ENCODE data around the gene SAMD13. TPM values are rescaled to one million over a fixed set of nuclear protein-coding genes. Genes with fewer than 3 reads are reported as not detected.

The SAMD13 gene
- total RNA-seq, 1 experiment from 2014 or later, result 2.2 TPM

- no peaks in the 10 kb centered on the region for H3K36me3 ChIP-seq (ENCODE audit: control insufficient read depth, insufficient read depth, low read length)
- DNase-seq (ENCODE audit: low read depth, low spot score), result no peak
- POLR2A ChIA-PET, result no interaction called here
- TF ChIP-seq TCF7L2 (IDR thresholded peaks at IDR 0.05; ENCODE audit: low read depth, low read length), result no peak
- no peak for TF ChIP-seq POLR2AphosphoS5 (IDR thresholded peaks at IDR 0.05; ENCODE audit: low read depth, low read length)
- no peak for TF ChIP-seq REST (IDR thresholded peaks at IDR 0.05; ENCODE audit: insufficient read depth in 1 of 2, low read depth in 2 of 2, low read length in 1 of 2)
- TF ChIP-seq, protein P1, sequence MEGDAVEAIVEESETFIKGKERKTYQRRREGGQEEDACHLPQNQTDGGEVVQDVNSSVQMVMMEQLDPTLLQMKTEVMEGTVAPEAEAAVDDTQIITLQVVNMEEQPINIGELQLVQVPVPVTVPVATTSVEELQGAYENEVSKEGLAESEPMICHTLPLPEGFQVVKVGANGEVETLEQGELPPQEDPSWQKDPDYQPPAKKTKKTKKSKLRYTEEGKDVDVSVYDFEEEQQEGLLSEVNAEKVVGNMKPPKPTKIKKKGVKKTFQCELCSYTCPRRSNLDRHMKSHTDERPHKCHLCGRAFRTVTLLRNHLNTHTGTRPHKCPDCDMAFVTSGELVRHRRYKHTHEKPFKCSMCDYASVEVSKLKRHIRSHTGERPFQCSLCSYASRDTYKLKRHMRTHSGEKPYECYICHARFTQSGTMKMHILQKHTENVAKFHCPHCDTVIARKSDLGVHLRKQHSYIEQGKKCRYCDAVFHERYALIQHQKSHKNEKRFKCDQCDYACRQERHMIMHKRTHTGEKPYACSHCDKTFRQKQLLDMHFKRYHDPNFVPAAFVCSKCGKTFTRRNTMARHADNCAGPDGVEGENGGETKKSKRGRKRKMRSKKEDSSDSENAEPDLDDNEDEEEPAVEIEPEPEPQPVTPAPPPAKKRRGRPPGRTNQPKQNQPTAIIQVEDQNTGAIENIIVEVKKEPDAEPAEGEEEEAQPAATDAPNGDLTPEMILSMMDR (IDR thresholded peaks at IDR 0.05), result no peak
- ATAC-seq, result no peak
- H3K9me3 ChIP-seq (ENCODE audit: control insufficient read depth, insufficient read depth, low read depth, low read length), result no peaks in the 10 kb centered on the region
- in situ Hi-C loops (cut with HindIII; ENCODE audit: low pct_unique_long_range_greater_than_20kb, low sequenced_read_pairs) (no loop called here), intact Hi-C loops (cut with micrococcal nuclease; ENCODE audit: unreplicated experiment) (no loop called here)
- no TSS peak for BruUV-seq (replicated peaks)
- H3K27me3 ChIP-seq (ENCODE audit: control insufficient read depth, insufficient read depth, low read length), result no peaks in the 10 kb centered on the region
- no peaks in the 10 kb centered on the region for H3K4me1 ChIP-seq (ENCODE audit: control insufficient read depth, insufficient read depth, low read length)
- no peak overlapping the region for H3K4me3 ChIP-seq (ENCODE audit: low read depth in 2 of 2, low read length in 2 of 2)
- CTCF ChIA-PET, result no interaction called here
- no peak overlapping the region for H3K27ac ChIP-seq (ENCODE audit: low read length)
These were observed 72.1 kb downstream of the SAMD13 start for GRCh38 chr1:84373436-84374141.

DNA sequence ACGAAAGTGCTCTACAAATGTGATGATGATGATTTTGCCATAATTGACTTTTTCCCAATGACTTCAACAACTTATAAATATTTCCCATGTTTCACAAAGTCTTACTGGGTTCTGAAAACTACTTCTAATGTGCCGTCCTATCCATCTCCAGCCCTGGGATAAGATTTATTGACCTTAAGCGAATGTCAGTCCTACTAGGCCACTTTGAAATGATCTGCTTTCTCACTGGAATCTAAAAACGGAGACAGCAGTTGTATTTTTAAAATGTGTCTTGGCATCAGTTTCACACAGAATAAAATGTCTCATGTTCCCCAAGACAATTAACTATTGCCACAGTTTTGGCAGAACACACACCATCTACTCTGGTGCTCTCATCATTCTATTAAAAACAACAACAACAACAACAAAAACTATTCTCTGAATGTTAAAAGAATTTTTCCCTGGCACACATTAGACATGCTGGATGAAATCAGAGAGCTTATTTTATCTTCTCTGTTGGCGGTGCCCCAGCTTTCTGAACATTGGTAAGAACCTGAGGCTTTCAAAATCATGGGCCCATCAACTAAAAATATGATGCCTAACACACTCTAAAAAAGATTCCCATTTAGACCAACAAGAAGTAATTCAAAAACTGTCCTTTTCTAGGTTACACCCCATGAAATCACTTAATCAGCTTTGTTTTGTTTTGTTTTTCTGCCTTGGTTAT is 73.6 kb downstream of the SAMD13 start:
- intact Hi-C loops (cut with micrococcal nuclease; ENCODE audit: unreplicated experiment), result no loop called here
- no peak overlapping the region for H3K27ac ChIP-seq (ENCODE audit: low read length)
- CTCF ChIA-PET, result no interaction called here

More for the DNA sequence above, 73.6 kb downstream of the SAMD13 start:
- H3K4me3 ChIP-seq (ENCODE audit: low read depth in 2 of 2, low read length in 2 of 2), result no peak overlapping the region
- POLR2A ChIA-PET, result no interaction called here
- BruUV-seq (replicated peaks), result no TSS peak
- in situ Hi-C loops (cut with HindIII; ENCODE audit: low pct_unique_long_range_greater_than_20kb, low sequenced_read_pairs), result no loop called here
- no peaks in the 10 kb centered on the region for H3K27me3 ChIP-seq (ENCODE audit: control insufficient read depth, insufficient read depth, low read length)
- no peak for ATAC-seq
- TF ChIP-seq TCF7L2 (IDR thresholded peaks at IDR 0.05; ENCODE audit: low read depth, low read length) (no peak), REST (IDR thresholded peaks at IDR 0.05; ENCODE audit: insufficient read depth in 1 of 2, low read depth in 2 of 2, low read length in 1 of 2) (no peak)
- TF ChIP-seq, protein P1 (IDR thresholded peaks at IDR 0.05), result no peak
- no peaks in the 10 kb centered on the region for H3K9me3 ChIP-seq (ENCODE audit: control insufficient read depth, insufficient read depth, low read depth, low read length)
- H3K4me1 ChIP-seq (ENCODE audit: control insufficient read depth, insufficient read depth, low read length), result no peaks in the 10 kb centered on the region
- no peaks in the 10 kb centered on the region for H3K36me3 ChIP-seq (ENCODE audit: control insufficient read depth, insufficient read depth, low read length)
- DNase-seq (ENCODE audit: low read depth, low spot score), result no peak

Data from Panc1 (cell line).